Heart left ventricle (tissue), 13 donors: Measurements from ENCODE around the gene TRRAP.

Source experiments
- POLR2A ChIP-seq, 2 donors: fragments of 450-650 bp; IDR thresholded peaks; one replicate each; pipeline ENCODE4 v1.6.1; 2017; ENCODE audit warnings: antibody characterized with exemption in 2 of 2, mild to moderate bottlenecking in 2 of 2, moderate library complexity in 2 of 2
- TF ChIP-seq, protein P1 (sequence below), 12 donors: fragments of 200-600 bp; sonication (generic) in 4 of 12; IDR thresholded peaks; one replicate each; pipeline versions ENCODE4 v1.5.0 to v1.8.0; 2018 to 2022; ENCODE audit warnings: antibody characterized with exemption in 12 of 12, mild to moderate bottlenecking in 5 of 12
- donor health status: ischemic (EF 13 %, LVEDD 7.1; RV severe dilation, severe dysfunction).
- donor health status: DM: no; HTN: yes; CAD: no.
- donor health status: DM: no; HTN: no; CAD: no.
- donor health status: ischemic (EF 25% LVEDD 6.9; RV normal size, moderate dysfunction).
- donor health status: ischemic (EF 25% LVEDD 5.7; RV mildly dilated, moderate dysfunction).
- donor health status: ischemic (EF 35%, LVEDD 5.7; RV mildly dilated, moderate dysfunction).
- donor health status: nonischemic (EF 11% LVEDD 7.7; RV severe dilation, severe dysfunction).
- donor health status: DM: yes; HTN: yes; CAD: no.
- donor health status: PGD.
- donor health status: ischemic (EF 29% LVEDD 5.4; RV normal size, mild dysfunction).
- donor health status: nonischemic (EF 23%, LVEDD 6.1; RV moderate dilation, normal function).

DNA sequence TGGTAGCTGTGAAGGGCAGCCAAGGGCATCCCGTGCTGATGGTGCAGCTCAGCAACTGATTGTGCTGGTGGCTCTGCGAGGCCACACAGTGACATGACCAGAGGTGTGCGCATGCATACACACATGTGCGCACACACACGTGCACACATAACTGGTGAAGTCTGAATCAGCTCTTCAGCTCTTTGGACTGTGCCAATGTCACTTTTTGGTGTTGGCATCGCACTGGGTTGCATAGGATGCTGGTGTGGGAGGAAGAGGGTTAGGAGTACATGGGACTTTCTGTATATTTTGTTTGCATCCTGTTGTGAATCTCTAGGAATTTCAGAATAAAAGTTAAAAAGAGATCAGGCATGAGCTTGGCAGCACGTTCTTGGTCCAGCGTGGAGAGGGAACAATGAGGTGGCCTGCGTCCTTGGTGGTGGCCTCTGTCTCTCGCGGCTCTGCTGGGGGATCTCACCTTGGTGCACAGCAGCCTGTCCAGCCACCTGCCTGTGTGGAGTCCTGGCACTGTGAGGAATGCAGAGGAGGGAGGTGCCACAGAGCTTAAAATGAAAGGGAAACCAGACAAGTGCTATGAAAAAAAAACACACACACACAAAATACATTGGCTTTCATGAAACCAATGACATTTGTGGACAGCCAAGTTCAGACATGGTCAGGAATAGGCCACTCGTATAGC is 124.0 kb downstream of the TRRAP start:
- TF ChIP-seq, protein P1, sequence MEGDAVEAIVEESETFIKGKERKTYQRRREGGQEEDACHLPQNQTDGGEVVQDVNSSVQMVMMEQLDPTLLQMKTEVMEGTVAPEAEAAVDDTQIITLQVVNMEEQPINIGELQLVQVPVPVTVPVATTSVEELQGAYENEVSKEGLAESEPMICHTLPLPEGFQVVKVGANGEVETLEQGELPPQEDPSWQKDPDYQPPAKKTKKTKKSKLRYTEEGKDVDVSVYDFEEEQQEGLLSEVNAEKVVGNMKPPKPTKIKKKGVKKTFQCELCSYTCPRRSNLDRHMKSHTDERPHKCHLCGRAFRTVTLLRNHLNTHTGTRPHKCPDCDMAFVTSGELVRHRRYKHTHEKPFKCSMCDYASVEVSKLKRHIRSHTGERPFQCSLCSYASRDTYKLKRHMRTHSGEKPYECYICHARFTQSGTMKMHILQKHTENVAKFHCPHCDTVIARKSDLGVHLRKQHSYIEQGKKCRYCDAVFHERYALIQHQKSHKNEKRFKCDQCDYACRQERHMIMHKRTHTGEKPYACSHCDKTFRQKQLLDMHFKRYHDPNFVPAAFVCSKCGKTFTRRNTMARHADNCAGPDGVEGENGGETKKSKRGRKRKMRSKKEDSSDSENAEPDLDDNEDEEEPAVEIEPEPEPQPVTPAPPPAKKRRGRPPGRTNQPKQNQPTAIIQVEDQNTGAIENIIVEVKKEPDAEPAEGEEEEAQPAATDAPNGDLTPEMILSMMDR (IDR thresholded peaks at IDR 0.05), result no peak
- no peak for TF ChIP-seq POLR2A (IDR thresholded peaks at IDR 0.05)
